ENCODE results near the gene DHFR2. TPM values are rescaled to one million over a fixed set of nuclear protein-coding genes. Genes with fewer than 3 reads are reported as not detected.

Gene DHFR2
- total and polyA plus RNA-seq, 2 donors (not counting 1 experiment from before 2014, with no cell fraction given), result 0.91 to 8.1 TPM

- DNase-seq, result no peak
- H3K79me2 ChIP-seq (ENCODE audit: control insufficient read depth, insufficient read depth, low read length), result no peaks in the 10 kb centered on the region
- ChIA-PET POLR2A (no interaction called here), CTCF (interaction anchor here (0.7 to 0.8 kb wide), 3 partner anchors 97 to 101 kb away, joined by 3 to 6 read pairs (median 3); no protein-coding TSS in a partner anchor)
- H3K9me3 ChIP-seq (ENCODE audit: control extremely low read depth in 1 of 3, control insufficient read depth in 2 of 3, insufficient read depth in 1 of 3, low read length in 2 of 3), result no peaks in the 10 kb centered on the region
- no peaks in the 10 kb centered on the region for H3K9me3 Mint-ChIP-seq (ENCODE audit: insufficient read depth)
- no peak overlapping the region for H3K4me3 ChIP-seq (ENCODE audit: control extremely low read depth in 1 of 5, extremely low read depth in 1 of 5, insufficient read depth in 1 of 5, low read depth in 2 of 5, low read length in 4 of 5)
- no peaks in the 10 kb centered on the region for H3K4me1 ChIP-seq (ENCODE audit: control insufficient read depth in 2 of 2, insufficient read depth in 2 of 2, low read length in 2 of 2)
- intact Hi-C loops (cut with micrococcal nuclease), result no loop called here
- WGBS (ENCODE audit: insufficient coverage), result no CpG with 5 or more reads among the region's 4 CpGs
- no peak overlapping the region for H3K27ac Mint-ChIP-seq
- no peak overlapping the region for H3K4me2 ChIP-seq (replicated peaks; ENCODE audit: low read depth, low read length, poor library complexity, severe bottlenecking)
- H3K27me3 Mint-ChIP-seq, result no peaks in the 10 kb centered on the region
- H2AFZ ChIP-seq (ENCODE audit: insufficient read depth, low read depth, low read length, poor library complexity, severe bottlenecking), result no peak overlapping the region
- H3K36me3 ChIP-seq (replicated peaks in 1 of 2; ENCODE audit: control extremely low read depth in 1 of 2, control insufficient read depth in 1 of 2, extremely low read depth in 1 of 2, insufficient read depth in 2 of 2, low read length in 1 of 2), result peaks cover 14 to 40% of the 10 kb centered on the region in 2 experiments
- no peak for ATAC-seq (ENCODE audit: low read depth)
- no peak overlapping the region for H3K27ac ChIP-seq (ENCODE audit: low read length in 2 of 2)
- no peaks in the 10 kb centered on the region for H4K20me1 ChIP-seq (ENCODE audit: control insufficient read depth, insufficient read depth, low read length, poor library complexity, severe bottlenecking)
- H3K27me3 ChIP-seq (replicated peaks in 1 of 4; ENCODE audit: control extremely low read depth in 1 of 4, control insufficient read depth in 3 of 4, insufficient read depth in 4 of 4, low read length in 3 of 4), result no peaks in the 10 kb centered on the region
- no peaks in the 10 kb centered on the region for H3K4me1 Mint-ChIP-seq
- H3K4me3 Mint-ChIP-seq, result no peak overlapping the region
- TF ChIP-seq CTCF (IDR thresholded peaks at IDR 0.05) (no peak), EZH2 (IDR thresholded peaks at IDR 0.05; ENCODE audit: borderline replicate concordance, insufficient read depth, low read depth, low read length, poor library complexity, severe bottlenecking) (no peak)
- no peak overlapping the region for H3K9ac ChIP-seq (ENCODE audit: low read length)
Observed at GRCh38 chr3:94101860-94102259, 39.1 kb upstream of the DHFR2 start.

DNA sequence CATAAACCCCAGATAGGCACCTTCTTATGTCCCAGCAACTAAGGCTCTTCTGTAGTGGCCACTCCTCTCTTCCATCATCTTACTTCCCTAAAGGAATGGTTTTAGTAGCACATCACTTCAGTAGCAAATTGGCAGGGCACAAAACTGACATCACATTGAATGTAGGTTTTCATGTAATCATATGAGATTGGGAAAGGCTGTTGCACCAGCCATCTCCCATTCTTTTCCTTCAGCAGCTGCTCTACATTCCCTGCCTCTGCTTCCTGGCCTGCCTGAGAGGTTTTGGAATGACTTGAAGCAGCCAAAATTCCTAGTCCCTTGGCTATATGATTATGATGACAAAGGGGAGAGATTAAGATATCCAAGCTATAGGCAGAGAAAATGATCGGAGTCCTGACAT lies 36.6 kb upstream of the DHFR2 start:
- H3K4me1 Mint-ChIP-seq, result no peaks in the 10 kb centered on the region
- ChIA-PET CTCF (no interaction called here), POLR2A (no interaction called here)
- H3K27ac ChIP-seq (ENCODE audit: low read length in 2 of 2), result no peak overlapping the region
- ATAC-seq (ENCODE audit: low read depth), result no peak
- H3K79me2 ChIP-seq (ENCODE audit: control insufficient read depth, insufficient read depth, low read length), result no peaks in the 10 kb centered on the region
- H3K4me1 ChIP-seq (ENCODE audit: control insufficient read depth in 2 of 2, insufficient read depth in 2 of 2, low read length in 2 of 2), result no peaks in the 10 kb centered on the region
- no peaks in the 10 kb centered on the region for H3K27me3 ChIP-seq (replicated peaks in 1 of 4; ENCODE audit: control extremely low read depth in 1 of 4, control insufficient read depth in 3 of 4, insufficient read depth in 4 of 4, low read length in 3 of 4)
- no peak overlapping the region for H3K4me3 ChIP-seq (ENCODE audit: control extremely low read depth in 1 of 5, extremely low read depth in 1 of 5, insufficient read depth in 1 of 5, low read depth in 2 of 5, low read length in 4 of 5)
- H3K27me3 Mint-ChIP-seq, result no peaks in the 10 kb centered on the region
- no peak overlapping the region for H2AFZ ChIP-seq (ENCODE audit: insufficient read depth, low read depth, low read length, poor library complexity, severe bottlenecking)
- TF ChIP-seq CTCF (IDR thresholded peaks at IDR 0.05), result no peak
- no peak for TF ChIP-seq EZH2 (IDR thresholded peaks at IDR 0.05; ENCODE audit: borderline replicate concordance, insufficient read depth, low read depth, low read length, poor library complexity, severe bottlenecking)
- no peak overlapping the region for H3K27ac Mint-ChIP-seq
- no peak for DNase-seq
- H3K36me3 ChIP-seq (replicated peaks in 1 of 2; ENCODE audit: control extremely low read depth in 1 of 2, control insufficient read depth in 1 of 2, extremely low read depth in 1 of 2, insufficient read depth in 2 of 2, low read length in 1 of 2), result peaks cover 18 to 49% of the 10 kb centered on the region in 2 experiments
- H4K20me1 ChIP-seq (ENCODE audit: control insufficient read depth, insufficient read depth, low read length, poor library complexity, severe bottlenecking), result no peaks in the 10 kb centered on the region
- no peak overlapping the region for H3K9ac ChIP-seq (ENCODE audit: low read length)
- H3K4me2 ChIP-seq (replicated peaks; ENCODE audit: low read depth, low read length, poor library complexity, severe bottlenecking), result no peak overlapping the region
- no CpG with 5 or more reads among the region's 1 CpG for WGBS (ENCODE audit: insufficient coverage)
- H3K4me3 Mint-ChIP-seq, result no peak overlapping the region
- no peaks in the 10 kb centered on the region for H3K9me3 ChIP-seq (ENCODE audit: control extremely low read depth in 1 of 3, control insufficient read depth in 2 of 3, insufficient read depth in 1 of 3, low read length in 2 of 3)
- no peaks in the 10 kb centered on the region for H3K9me3 Mint-ChIP-seq (ENCODE audit: insufficient read depth)
- intact Hi-C loops (cut with micrococcal nuclease), result no loop called here
